ENCODE data around the gene AMELX. TPM values are rescaled to one million over a fixed set of nuclear protein-coding genes. Genes with fewer than 3 reads are reported as not detected.

AMELX gene
- total RNA-seq, 1 donor from 2014 or later, result not detected

GRCh38 chrX:11273544-11273943, 19.7 kb upstream of the AMELX start:
- H3K27ac ChIP-seq, result no peak overlapping the region
- TF ChIP-seq POLR2A (IDR thresholded peaks at IDR 0.05) (no peak), POLR2AphosphoS5 (IDR thresholded peaks at IDR 0.05; ENCODE audit: insufficient read depth in 1 of 2, low read depth in 1 of 2) (no peak)
- TF ChIP-seq, protein P1, sequence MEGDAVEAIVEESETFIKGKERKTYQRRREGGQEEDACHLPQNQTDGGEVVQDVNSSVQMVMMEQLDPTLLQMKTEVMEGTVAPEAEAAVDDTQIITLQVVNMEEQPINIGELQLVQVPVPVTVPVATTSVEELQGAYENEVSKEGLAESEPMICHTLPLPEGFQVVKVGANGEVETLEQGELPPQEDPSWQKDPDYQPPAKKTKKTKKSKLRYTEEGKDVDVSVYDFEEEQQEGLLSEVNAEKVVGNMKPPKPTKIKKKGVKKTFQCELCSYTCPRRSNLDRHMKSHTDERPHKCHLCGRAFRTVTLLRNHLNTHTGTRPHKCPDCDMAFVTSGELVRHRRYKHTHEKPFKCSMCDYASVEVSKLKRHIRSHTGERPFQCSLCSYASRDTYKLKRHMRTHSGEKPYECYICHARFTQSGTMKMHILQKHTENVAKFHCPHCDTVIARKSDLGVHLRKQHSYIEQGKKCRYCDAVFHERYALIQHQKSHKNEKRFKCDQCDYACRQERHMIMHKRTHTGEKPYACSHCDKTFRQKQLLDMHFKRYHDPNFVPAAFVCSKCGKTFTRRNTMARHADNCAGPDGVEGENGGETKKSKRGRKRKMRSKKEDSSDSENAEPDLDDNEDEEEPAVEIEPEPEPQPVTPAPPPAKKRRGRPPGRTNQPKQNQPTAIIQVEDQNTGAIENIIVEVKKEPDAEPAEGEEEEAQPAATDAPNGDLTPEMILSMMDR (IDR thresholded peaks at IDR 0.05), result no peak
- no peaks in the 10 kb centered on the region for H3K27me3 ChIP-seq
- H3K4me3 ChIP-seq, result no peak overlapping the region
- H3K36me3 ChIP-seq, result no peaks in the 10 kb centered on the region
- no peak for DNase-seq (ENCODE audit: extremely low spot score in 2 of 2)
- intact Hi-C loops (cut with DNase I), result no loop called here
- no peaks in the 10 kb centered on the region for H3K4me1 ChIP-seq
- H3K9me3 ChIP-seq, result no peaks in the 10 kb centered on the region

DNA sequence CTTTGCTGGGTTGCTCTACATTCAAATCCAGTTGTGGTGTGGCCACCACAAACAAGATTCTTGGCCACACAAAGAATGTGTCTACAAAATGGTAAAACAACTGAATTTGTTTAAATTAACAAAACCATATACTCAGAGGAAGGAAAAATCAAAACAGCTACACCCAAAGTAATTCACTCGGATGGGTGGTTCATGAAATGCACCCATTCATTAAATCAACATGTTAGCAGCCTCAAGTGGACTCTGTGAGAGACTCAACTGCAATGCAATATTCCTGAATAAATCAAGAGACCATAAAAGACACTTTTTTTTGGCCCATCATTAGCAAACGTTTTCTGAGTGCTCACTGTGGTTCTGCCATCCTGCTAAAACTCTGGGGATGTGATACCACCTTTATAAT, 11.2 kb upstream of the AMELX start:
- TF ChIP-seq, protein P1 (IDR thresholded peaks at IDR 0.05), result no peak
- no peak for TF ChIP-seq POLR2A (IDR thresholded peaks at IDR 0.05)
- no peak for TF ChIP-seq POLR2AphosphoS5 (IDR thresholded peaks at IDR 0.05; ENCODE audit: insufficient read depth in 1 of 2, low read depth in 1 of 2)
- DNase-seq (ENCODE audit: extremely low spot score in 2 of 2), result no peak
- no peaks in the 10 kb centered on the region for H3K36me3 ChIP-seq
- H3K4me3 ChIP-seq, result no peak overlapping the region
- no peaks in the 10 kb centered on the region for H3K27me3 ChIP-seq
- H3K27ac ChIP-seq, result no peak overlapping the region
- H3K9me3 ChIP-seq, result no peaks in the 10 kb centered on the region
- intact Hi-C loops (cut with DNase I), result no loop called here
- no peaks in the 10 kb centered on the region for H3K4me1 ChIP-seq

DNA sequence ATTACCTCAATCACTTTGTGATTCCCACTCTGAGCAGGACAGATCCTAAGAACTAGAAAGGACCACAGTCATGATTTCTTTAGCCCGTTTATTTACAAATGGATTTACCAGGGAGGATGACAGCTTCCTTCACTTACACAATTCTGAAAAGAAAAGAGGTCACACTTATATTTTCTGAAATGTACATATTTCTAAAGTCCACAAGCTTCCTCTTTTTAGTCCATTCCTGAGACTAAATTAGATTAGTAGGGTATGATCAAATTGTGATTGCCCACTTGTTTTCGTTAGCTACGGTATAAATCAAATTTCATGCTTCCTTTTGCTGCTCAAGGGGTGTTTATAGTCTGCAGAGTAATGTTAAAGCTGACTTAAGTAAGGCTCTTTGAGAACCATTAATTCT, 7.6 kb upstream of the AMELX start:
- no peaks in the 10 kb centered on the region for H3K9me3 ChIP-seq
- no peak overlapping the region for H3K4me3 ChIP-seq
- TF ChIP-seq, protein P1 (IDR thresholded peaks at IDR 0.05), result no peak
- TF ChIP-seq POLR2AphosphoS5 (IDR thresholded peaks at IDR 0.05; ENCODE audit: insufficient read depth in 1 of 2, low read depth in 1 of 2) (no peak), POLR2A (IDR thresholded peaks at IDR 0.05) (no peak)
- no peaks in the 10 kb centered on the region for H3K27me3 ChIP-seq
- H3K36me3 ChIP-seq, result no peaks in the 10 kb centered on the region
- intact Hi-C loops (cut with DNase I), result no loop called here
- H3K27ac ChIP-seq, result no peak overlapping the region
- H3K4me1 ChIP-seq, result no peaks in the 10 kb centered on the region
- DNase-seq (ENCODE audit: extremely low spot score in 2 of 2), result no peak

GRCh38 chrX:11287505-11287904, 5.7 kb upstream of the AMELX start:
- TF ChIP-seq, protein P1 (IDR thresholded peaks at IDR 0.05), result no peak
- TF ChIP-seq POLR2AphosphoS5 (IDR thresholded peaks at IDR 0.05; ENCODE audit: insufficient read depth in 1 of 2, low read depth in 1 of 2) (no peak), POLR2A (IDR thresholded peaks at IDR 0.05) (no peak)
- intact Hi-C loops (cut with DNase I), result no loop called here
- Histone ChIP-seq H3K27me3 (no peaks in the 10 kb centered on the region), H3K9me3 (no peaks in the 10 kb centered on the region), H3K36me3 (no peaks in the 10 kb centered on the region), H3K27ac (no peak overlapping the region), H3K4me3 (no peak overlapping the region), H3K4me1 (no peaks in the 10 kb centered on the region)
- DNase-seq (ENCODE audit: extremely low spot score in 2 of 2), result no peak

DNA sequence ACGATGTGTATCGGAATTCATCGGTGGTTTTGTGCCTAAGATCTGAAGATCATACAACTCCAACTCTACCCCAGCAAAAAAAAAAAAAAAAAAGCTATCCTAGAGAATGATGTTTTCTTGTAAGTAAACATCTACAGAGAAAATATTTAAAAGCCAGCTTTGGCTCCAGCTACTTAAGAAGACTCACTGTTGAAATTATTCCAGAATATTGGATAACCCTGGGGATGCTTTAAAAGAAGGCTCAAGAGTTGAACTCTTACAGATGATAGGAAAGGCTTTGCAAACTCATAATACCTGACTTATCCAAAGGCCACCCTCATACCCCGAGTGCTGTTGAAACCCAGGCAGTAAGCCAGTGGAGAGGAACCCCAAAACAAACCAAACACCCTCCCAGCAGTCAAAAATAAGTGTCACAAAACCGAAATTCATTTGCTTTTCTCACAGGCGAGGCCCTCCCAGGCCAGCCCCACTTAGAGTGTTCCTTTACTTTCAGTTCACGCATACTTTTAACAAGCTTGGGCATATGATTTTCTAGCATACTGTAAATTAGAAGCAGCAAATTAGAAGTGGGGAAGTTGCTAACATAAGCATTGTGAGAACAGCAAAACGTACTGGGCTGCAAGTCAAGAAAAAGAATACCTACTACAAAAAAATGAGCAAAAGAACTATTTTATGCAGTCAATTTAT, 2.7 kb upstream of the AMELX start:
- no peak for DNase-seq (ENCODE audit: extremely low spot score in 2 of 2)
- H3K9me3 ChIP-seq, result no peaks in the 10 kb centered on the region
- H3K36me3 ChIP-seq, result no peaks in the 10 kb centered on the region
- H3K4me3 ChIP-seq, result no peak overlapping the region
- TF ChIP-seq POLR2A (IDR thresholded peaks at IDR 0.05) (no peak), POLR2AphosphoS5 (IDR thresholded peaks at IDR 0.05; ENCODE audit: insufficient read depth in 1 of 2, low read depth in 1 of 2) (no peak)
- TF ChIP-seq, protein P1 (IDR thresholded peaks at IDR 0.05), result no peak
- no peak overlapping the region for H3K27ac ChIP-seq
- intact Hi-C loops (cut with DNase I), result no loop called here
- H3K27me3 ChIP-seq, result no peaks in the 10 kb centered on the region
- H3K4me1 ChIP-seq, result no peaks in the 10 kb centered on the region
